Neutrophil (primary cell): ENCODE results near the gene LRRC8E.

Experiments
- H3K27ac ChIP-seq: fragments of 200-600 bp; sonication (generic); 2 replicates; pipeline ENCODE4 v1.5.1; 2016; ENCODE audit warnings: mild to moderate bottlenecking, moderate library complexity
- H3K27me3 ChIP-seq: fragments of 200-600 bp; sonication (generic); 2 replicates; pipeline ENCODE4 v1.6.0; 2016; ENCODE audit warnings: mild to moderate bottlenecking
- H3K36me3 ChIP-seq: fragments of 200-600 bp; sonication (generic); 2 replicates; pipeline ENCODE4 v1.5.1; 2017
- H3K4me1 ChIP-seq, 2 experiments: fragments of 200-600 bp in 1 of 2; sonication (generic) in 1 of 2; 1 replicate in 1 of 2; 2 replicates in 1 of 2; pipeline versions ENCODE4 v1.5.1 to v1.6.1; 2013 to 2016; ENCODE audit warnings: low read depth in 1 of 2, low read length in 1 of 2, mild to moderate bottlenecking in 1 of 2, moderate library complexity in 1 of 2; ENCODE audit not compliant: control insufficient read depth in 1 of 2, insufficient read depth in 1 of 2
- H3K4me3 ChIP-seq, 2 experiments: fragments of 200-600 bp in 1 of 2; sonication (generic) in 1 of 2; 1 replicate in 1 of 2; 2 replicates in 1 of 2; pipeline ENCODE4 v1.5.1; 2013 to 2016; ENCODE audit warnings: low read depth in 1 of 2, low read length in 1 of 2, mild to moderate bottlenecking in 1 of 2, moderate library complexity in 1 of 2
- H3K9me3 ChIP-seq: fragments of 200-600 bp; sonication (generic); 2 replicates; pipeline ENCODE4 v1.5.1; 2016
- CTCF ChIP-seq: fragments of 200-600 bp; sonication (generic); IDR thresholded peaks from 2 replicates; pipeline ENCODE4 v1.5.1; 2016; ENCODE audit warnings: antibody characterized with exemption

LRRC8E gene

DNA sequence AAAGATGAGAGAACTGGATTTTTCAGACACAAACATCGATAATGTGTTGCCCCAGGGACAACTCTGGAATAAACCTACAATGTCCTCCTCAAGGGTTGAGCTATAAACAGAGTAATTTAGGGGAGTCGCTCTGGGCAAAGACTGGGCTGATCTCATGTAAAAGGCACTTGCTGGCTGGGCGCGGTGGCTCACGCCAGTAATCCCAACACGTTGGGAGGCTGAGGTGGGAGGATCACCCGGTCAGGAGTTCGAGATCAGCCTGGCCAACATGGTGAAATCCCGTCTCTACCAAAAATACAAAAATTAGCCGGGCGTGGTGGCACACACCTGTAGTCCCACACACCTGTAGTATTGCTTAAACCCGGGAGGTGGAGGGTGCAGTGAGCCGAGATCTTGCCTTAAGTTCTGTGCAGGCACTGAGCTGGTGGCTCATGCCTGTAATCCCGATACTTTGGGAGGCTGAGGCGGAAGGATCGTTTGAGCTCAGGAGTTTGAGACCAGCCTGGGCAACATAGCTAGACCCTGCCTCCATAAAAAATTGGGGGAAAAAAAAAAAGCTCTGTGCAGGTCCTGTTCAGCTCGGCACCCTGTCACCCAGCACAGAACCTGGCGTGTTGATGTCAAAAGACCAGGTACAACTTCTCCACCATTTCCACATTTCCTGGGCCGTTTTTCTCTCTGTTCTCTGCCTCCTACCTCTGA is 53.7 kb downstream of the LRRC8E start:
- Histone ChIP-seq H3K4me1 (peaks cover 17 to 23% of the 10 kb centered on the region in 2 experiments), H3K4me3 (no peak overlapping the region), H3K9me3 (no peaks in the 10 kb centered on the region), H3K27me3 (no peaks in the 10 kb centered on the region), H3K36me3 (peaks cover 7% of the 10 kb centered on the region), H3K27ac (no peak overlapping the region)
- TF ChIP-seq CTCF, result no peak

DNA sequence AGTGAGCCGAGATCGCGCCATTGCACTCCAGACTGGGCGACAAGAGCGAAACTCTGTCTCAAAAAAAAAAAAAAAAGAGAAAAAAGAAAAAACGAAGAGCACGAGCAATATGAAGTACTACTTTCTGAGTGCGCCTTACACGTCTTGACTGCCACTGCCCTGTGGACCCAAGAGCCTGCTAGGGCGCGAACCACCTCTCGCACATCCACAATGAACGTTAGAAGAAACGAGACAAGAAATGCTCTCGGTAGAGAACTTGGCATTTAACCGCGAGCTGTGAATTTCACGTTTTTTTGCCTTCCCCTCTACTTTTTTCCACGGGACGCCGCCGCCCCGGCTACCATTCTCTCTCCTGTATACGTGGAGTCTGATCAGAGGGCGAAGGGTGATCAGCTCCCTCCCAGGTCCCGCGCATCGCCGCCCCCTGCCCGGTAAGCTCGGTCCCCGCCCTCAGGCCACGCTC is 54.7 kb downstream of the LRRC8E start:
- Histone ChIP-seq H3K9me3 (no peaks in the 10 kb centered on the region), H3K4me1 (peaks cover 17 to 23% of the 10 kb centered on the region in 2 experiments), H3K36me3 (no peaks in the 10 kb centered on the region), H3K4me3 (peak overlapping the region; percentile 76), H3K27me3 (no peaks in the 10 kb centered on the region), H3K27ac (peak overlapping the region; percentile 82)
- TF ChIP-seq CTCF, result no peak

DNA sequence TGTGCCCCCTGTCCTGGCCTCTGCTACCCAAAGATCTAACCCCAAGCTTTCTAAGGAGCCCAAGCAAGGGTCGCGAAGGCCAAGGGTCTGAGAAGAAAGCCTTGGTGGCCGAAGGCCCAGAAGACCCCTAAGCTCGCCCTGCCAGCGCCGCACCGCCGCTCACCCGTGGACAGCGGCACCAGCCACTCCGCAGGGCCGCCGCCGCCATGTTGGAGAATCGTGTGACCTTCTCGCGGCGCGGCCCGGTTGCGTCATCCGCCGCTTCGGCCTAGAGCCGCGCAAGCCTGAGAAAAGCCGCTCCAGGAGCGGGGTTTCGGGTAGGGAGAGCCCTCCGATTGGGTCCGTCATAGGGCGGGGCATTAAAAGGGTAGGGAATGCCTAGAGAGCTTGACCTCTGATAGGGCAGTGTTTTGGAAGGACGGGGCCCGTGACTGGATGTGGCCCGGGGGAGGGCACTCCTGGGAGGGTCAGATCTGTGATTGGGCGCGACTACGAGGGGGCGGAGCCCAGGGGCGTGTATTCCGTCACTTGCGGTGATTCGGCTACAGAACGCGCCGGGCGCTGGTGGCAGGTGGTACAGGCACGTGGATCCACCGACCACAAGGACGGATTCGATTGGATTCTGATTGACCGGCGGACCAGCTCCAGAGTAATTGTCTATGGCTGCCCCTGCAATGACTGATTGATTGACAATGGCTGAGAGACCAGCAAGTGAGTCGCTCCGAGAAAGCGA is 55.3 kb downstream of the LRRC8E start, which contains the start of gene TIMM44:
Gene TIMM44, minus strand, starts transcription at position 223 of the 733 bp plus-strand sequence. Its CDS starts 15 bp downstream, at position 208.
- peak; percentile 49 for TF ChIP-seq CTCF
- H3K27me3 ChIP-seq, result no peaks in the 10 kb centered on the region
- peak within 1 kb of the TSS; percentile 76 for H3K4me3 ChIP-seq

DNA sequence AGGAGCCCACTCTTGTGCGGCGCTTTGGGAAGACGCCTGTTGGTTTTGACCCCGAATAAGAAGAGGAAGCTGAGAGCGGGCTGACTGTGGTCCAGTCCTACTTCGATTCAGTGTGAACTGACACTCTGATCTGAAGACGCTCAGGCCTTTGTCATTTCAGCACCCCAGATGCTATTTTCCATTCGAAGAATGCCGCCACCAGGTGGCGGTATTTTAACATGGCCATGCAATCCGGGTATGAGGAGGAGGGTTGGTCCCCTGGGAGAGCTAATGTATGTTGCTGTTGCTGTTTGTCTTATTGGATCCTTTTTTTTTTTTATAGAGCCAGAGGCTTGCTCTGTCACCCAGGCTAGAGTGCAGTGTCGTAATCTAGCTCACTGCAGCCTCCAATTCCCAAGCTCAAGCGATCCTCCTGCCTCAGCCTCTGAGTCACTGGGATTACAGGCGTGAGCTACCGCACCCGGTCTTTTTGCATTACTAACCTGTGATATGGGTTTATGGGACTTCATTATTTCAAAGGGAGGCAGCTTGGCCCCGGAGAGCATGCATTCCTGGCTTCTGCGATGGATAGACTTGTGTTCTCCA is 56.0 kb downstream of the LRRC8E start:
- no peaks in the 10 kb centered on the region for H3K9me3 ChIP-seq
- H3K27ac ChIP-seq, result peak overlapping the region; percentile 82
- TF ChIP-seq CTCF, result peak; percentile 51
- peaks cover 17 to 23% of the 10 kb centered on the region in 2 experiments for H3K4me1 ChIP-seq
- H3K36me3 ChIP-seq, result no peaks in the 10 kb centered on the region
- no peaks in the 10 kb centered on the region for H3K27me3 ChIP-seq
- peak overlapping the region; percentile 76 for H3K4me3 ChIP-seq

More for the DNA sequence above, 55.3 kb downstream of the LRRC8E start, which contains the start of gene TIMM44:
- Histone ChIP-seq H3K36me3 (no peaks in the 10 kb centered on the region), H3K9me3 (no peaks in the 10 kb centered on the region), H3K27ac (peak within 1 kb of the TSS; percentile 82), H3K4me1 (peaks cover 17 to 23% of the 10 kb centered on the region in 2 experiments)

DNA sequence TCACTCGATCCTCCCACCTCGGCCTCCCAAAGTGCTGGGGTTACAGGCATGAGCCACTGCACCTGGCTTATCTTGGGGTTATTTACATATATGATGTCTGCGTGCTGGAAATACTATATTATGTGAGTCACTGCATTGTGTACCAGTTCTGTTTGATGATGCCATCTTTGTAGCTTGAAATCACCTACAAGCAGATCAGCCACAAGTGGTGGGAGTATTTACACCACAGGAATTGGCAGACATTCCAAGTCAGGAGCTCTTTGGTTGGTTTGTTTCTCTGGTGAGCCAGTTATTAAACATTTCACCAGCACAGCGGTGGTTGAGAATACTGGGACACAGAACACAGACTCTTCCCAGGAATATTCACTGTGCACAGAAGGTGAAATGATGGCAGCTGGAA is 59.6 kb downstream of the LRRC8E start:
- no peaks in the 10 kb centered on the region for H3K9me3 ChIP-seq
- no peaks in the 10 kb centered on the region for H3K27me3 ChIP-seq
- no peak for TF ChIP-seq CTCF
- no peak overlapping the region for H3K4me3 ChIP-seq
- H3K4me1 ChIP-seq, result peaks cover 21 to 22% of the 10 kb centered on the region in 2 experiments
- no peak overlapping the region for H3K27ac ChIP-seq
- H3K36me3 ChIP-seq, result no peaks in the 10 kb centered on the region
